ENCODE measurements around the gene AGK. TPM values are rescaled to one million over a fixed set of nuclear protein-coding genes. Genes with fewer than 3 reads are reported as not detected.

The AGK gene
- total RNA-seq, 3 donors from 2014 or later, result 14.7 to 33.1 (median 28.5) TPM

DNA sequence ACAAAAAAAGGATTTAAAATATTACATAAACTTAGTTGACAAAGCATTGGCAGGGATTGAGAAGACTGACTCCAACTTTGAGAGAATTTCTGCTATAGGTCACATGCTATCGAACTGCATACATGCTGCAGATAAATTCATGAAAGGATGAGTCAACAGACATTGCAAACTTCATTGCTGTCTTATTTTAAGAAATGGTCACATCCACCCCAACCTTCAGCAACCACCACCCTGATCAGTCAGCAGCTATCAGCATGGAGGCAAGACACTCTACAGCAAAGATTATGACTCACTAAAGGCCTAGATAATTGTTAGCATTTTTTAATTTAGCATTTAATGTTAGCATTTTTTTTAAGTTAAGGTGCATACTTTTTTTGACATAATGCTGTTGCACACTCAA is 73.6 kb downstream of the AGK start:
- no peak for TF ChIP-seq POLR2AphosphoS5 (IDR thresholded peaks at IDR 0.05)
- TF ChIP-seq, protein P1, sequence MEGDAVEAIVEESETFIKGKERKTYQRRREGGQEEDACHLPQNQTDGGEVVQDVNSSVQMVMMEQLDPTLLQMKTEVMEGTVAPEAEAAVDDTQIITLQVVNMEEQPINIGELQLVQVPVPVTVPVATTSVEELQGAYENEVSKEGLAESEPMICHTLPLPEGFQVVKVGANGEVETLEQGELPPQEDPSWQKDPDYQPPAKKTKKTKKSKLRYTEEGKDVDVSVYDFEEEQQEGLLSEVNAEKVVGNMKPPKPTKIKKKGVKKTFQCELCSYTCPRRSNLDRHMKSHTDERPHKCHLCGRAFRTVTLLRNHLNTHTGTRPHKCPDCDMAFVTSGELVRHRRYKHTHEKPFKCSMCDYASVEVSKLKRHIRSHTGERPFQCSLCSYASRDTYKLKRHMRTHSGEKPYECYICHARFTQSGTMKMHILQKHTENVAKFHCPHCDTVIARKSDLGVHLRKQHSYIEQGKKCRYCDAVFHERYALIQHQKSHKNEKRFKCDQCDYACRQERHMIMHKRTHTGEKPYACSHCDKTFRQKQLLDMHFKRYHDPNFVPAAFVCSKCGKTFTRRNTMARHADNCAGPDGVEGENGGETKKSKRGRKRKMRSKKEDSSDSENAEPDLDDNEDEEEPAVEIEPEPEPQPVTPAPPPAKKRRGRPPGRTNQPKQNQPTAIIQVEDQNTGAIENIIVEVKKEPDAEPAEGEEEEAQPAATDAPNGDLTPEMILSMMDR (IDR thresholded peaks at IDR 0.05), result no peak
- TF ChIP-seq POLR2A (IDR thresholded peaks at IDR 0.05), result no peak
- Histone ChIP-seq H3K4me1 (no peaks in the 10 kb centered on the region), H3K9me3 (no peaks in the 10 kb centered on the region), H3K27me3 (no peaks in the 10 kb centered on the region), H3K27ac (no peak overlapping the region), H3K36me3 (no peaks in the 10 kb centered on the region), H3K4me3 (no peak overlapping the region)
- intact Hi-C loops (cut with DNase I; ENCODE audit: low total_unique reads), result no loop called here
- DNase-seq (ENCODE audit: low spot score in 2 of 2), result no peak

DNA sequence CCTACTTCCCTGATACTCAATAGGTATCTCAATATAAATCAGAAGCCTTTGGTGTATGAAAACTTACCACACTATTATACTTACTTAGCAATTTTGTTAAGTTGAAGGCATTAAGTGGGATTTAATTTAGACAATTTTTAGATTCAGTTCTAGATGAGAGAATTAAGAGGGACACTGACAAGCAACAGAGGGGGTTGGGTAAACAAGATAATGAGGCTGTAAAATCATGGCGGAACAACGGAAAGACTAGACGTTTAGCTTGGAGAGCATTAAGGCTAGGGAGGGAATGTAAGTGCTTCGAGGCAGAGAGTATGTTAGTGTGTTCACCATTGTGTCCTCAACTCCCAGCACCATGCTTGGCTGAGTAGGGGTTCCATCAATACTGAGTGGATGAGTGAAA is 79.4 kb downstream of the AGK start:
- intact Hi-C loops (cut with DNase I; ENCODE audit: low total_unique reads), result no loop called here
- H3K27ac ChIP-seq, result no peak overlapping the region
- H3K9me3 ChIP-seq, result no peaks in the 10 kb centered on the region
- H3K4me3 ChIP-seq, result no peak overlapping the region
- no peaks in the 10 kb centered on the region for H3K4me1 ChIP-seq
- no peaks in the 10 kb centered on the region for H3K27me3 ChIP-seq
- TF ChIP-seq, protein P1 (IDR thresholded peaks at IDR 0.05), result no peak
- TF ChIP-seq POLR2AphosphoS5 (IDR thresholded peaks at IDR 0.05), result no peak
- no peak for TF ChIP-seq POLR2A (IDR thresholded peaks at IDR 0.05)
- no peak for DNase-seq (ENCODE audit: low spot score in 2 of 2)
- no peaks in the 10 kb centered on the region for H3K36me3 ChIP-seq

DNA sequence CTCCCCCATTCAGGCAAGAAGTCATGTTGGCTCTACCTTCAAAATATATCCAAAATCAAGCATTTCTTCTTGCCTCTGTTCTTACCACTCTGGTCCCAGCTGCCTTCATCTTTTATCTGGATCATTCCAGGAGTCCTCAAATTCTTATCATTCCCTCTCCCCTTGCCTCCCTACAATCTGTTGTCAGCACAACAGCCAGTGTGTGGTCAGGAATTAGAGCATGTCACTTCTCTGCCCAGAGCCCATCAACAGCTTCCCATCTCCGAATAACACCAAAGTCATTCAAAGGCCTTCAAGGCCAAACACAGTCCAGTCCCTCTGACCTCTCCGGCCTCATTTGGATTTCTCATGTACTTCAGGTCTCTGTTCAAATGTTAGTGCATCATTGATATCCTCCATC is 80.3 kb downstream of the AGK start:
- Histone ChIP-seq H3K27me3 (no peaks in the 10 kb centered on the region), H3K4me3 (no peak overlapping the region), H3K36me3 (no peaks in the 10 kb centered on the region), H3K9me3 (no peaks in the 10 kb centered on the region), H3K4me1 (no peaks in the 10 kb centered on the region), H3K27ac (no peak overlapping the region)
- no peak for DNase-seq (ENCODE audit: low spot score in 2 of 2)
- TF ChIP-seq POLR2AphosphoS5 (IDR thresholded peaks at IDR 0.05) (no peak), POLR2A (IDR thresholded peaks at IDR 0.05) (no peak)
- TF ChIP-seq, protein P1 (IDR thresholded peaks at IDR 0.05), result no peak
- intact Hi-C loops (cut with DNase I; ENCODE audit: low total_unique reads), result no loop called here

DNA sequence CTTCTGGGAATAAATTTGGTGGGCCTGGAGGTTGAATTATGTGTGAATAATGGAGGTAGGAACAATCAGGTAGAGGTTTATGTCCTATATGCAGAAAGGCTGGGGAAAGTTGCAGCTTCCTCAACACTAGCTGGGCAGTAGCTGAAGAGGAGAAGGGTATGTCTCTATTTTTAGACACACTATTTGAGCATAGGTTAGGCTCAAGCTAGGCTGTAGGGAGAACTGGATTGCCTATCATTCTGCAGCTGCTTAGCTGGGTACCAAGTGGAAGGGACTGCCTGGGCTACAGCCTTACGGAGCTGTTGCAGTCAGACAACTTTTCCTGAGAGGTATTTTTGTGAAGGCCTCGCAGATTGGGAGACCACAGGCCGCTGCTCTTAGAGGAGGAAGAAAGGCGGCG is 82.9 kb downstream of the AGK start:
- intact Hi-C loops (cut with DNase I; ENCODE audit: low total_unique reads), result no loop called here
- TF ChIP-seq POLR2A (IDR thresholded peaks at IDR 0.05), result no peak
- TF ChIP-seq, protein P1 (IDR thresholded peaks at IDR 0.05), result no peak
- TF ChIP-seq POLR2AphosphoS5 (IDR thresholded peaks at IDR 0.05), result no peak

DNA sequence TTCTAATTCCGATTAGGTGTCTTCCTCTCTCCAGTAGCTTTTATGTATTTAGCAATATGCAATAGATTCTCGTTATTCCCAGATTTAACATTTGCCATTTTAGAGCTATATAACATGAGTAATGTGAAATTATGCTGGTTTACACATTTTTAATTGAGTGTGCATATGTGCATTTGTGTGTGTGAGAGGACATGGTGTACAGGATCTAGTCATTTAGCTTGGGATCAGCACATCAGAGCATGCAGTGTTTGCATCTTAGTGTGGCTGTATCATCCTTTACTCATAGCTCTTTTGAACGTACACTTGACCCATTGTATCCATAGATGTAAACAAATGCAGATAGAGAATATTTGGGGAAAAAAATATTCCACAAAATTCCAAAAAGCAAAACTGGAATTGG is 84.8 kb downstream of the AGK start:
- H3K4me1 ChIP-seq, result no peaks in the 10 kb centered on the region
- DNase-seq (ENCODE audit: low spot score in 2 of 2), result no peak

More for the DNA sequence above, 82.9 kb downstream of the AGK start:
- no peaks in the 10 kb centered on the region for H3K9me3 ChIP-seq
- H3K36me3 ChIP-seq, result no peaks in the 10 kb centered on the region
- no peak overlapping the region for H3K27ac ChIP-seq
- no peak for DNase-seq (ENCODE audit: low spot score in 2 of 2)
- no peaks in the 10 kb centered on the region for H3K27me3 ChIP-seq
- no peaks in the 10 kb centered on the region for H3K4me1 ChIP-seq
- H3K4me3 ChIP-seq, result no peak overlapping the region

More for the DNA sequence above, 84.8 kb downstream of the AGK start:
- Histone ChIP-seq H3K27me3 (no peaks in the 10 kb centered on the region), H3K4me3 (no peak overlapping the region), H3K9me3 (no peaks in the 10 kb centered on the region), H3K27ac (no peak overlapping the region), H3K36me3 (no peaks in the 10 kb centered on the region)
- TF ChIP-seq POLR2AphosphoS5 (IDR thresholded peaks at IDR 0.05), result no peak
- TF ChIP-seq, protein P1 (IDR thresholded peaks at IDR 0.05), result no peak
- no peak for TF ChIP-seq POLR2A (IDR thresholded peaks at IDR 0.05)
- intact Hi-C loops (cut with DNase I; ENCODE audit: low total_unique reads), result no loop called here

Data from breast epithelium (tissue), 4 donors.